ENCODE measurements around the gene SPTB. TPM values are rescaled to one million over a fixed set of nuclear protein-coding genes. Genes with fewer than 3 reads are reported as not detected.
"Not testable (repeated sequence)": the region's sequence is repeated elsewhere in the genome, so short reads cannot be mapped to it uniquely, and the experiment has no call there.

The SPTB gene
- total RNA-seq, 1 experiment from 2014 or later, result 0.43 TPM

DNA sequence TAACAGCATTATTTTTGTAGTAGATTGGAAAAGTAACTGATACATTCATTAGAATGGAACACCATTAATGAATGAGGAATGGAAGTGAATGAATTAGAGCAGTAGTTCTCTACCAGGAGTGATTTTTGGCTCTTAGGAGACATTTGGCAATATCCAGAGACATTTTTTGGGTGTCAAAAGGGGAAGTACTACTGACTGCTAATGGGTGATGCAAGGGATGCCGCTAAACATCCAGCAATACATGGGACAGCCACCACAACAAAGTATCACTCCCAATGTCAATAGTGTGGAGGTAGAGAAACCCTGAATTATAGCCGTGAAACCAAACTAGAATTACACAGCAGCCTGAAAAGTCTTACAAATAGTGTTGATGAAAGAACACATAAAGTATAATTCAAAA lies 36.1 kb upstream of the SPTB start:
- DNase-seq (ENCODE audit: low spot score), result no peak
- Histone ChIP-seq H3K9me3 (ENCODE audit: low read depth, low read length, poor library complexity, severe bottlenecking) (no peaks in the 10 kb centered on the region), H3K27ac (ENCODE audit: low read depth, low read length, poor library complexity, severe bottlenecking) (no peak overlapping the region), H3K4me3 (ENCODE audit: low read depth, low read length, poor library complexity, severe bottlenecking) (peak overlapping the region; percentile 92), H3K36me3 (ENCODE audit: insufficient read depth, low read length, poor library complexity, severe bottlenecking) (no peaks in the 10 kb centered on the region), H3K27me3 (replicated peaks; ENCODE audit: insufficient read depth, low read depth, low read length, poor library complexity) (no peaks in the 10 kb centered on the region), H3K4me1 (ENCODE audit: insufficient read depth, low read length, poor library complexity, severe bottlenecking) (peaks cover 21% of the 10 kb centered on the region)
- intact Hi-C loops (cut with micrococcal nuclease; ENCODE audit: unreplicated experiment), result no loop called here
- ChIA-PET CTCF (no interaction called here), POLR2A (ENCODE audit: low non-redundant PET) (no interaction called here)
- no TSS peak for BruUV-seq (replicated peaks)
- TF ChIP-seq EZH2 (IDR thresholded peaks at IDR 0.05; ENCODE audit: borderline replicate concordance, low read depth, low read length, poor library complexity, severe bottlenecking), result no peak
- TF ChIP-seq, protein P1, sequence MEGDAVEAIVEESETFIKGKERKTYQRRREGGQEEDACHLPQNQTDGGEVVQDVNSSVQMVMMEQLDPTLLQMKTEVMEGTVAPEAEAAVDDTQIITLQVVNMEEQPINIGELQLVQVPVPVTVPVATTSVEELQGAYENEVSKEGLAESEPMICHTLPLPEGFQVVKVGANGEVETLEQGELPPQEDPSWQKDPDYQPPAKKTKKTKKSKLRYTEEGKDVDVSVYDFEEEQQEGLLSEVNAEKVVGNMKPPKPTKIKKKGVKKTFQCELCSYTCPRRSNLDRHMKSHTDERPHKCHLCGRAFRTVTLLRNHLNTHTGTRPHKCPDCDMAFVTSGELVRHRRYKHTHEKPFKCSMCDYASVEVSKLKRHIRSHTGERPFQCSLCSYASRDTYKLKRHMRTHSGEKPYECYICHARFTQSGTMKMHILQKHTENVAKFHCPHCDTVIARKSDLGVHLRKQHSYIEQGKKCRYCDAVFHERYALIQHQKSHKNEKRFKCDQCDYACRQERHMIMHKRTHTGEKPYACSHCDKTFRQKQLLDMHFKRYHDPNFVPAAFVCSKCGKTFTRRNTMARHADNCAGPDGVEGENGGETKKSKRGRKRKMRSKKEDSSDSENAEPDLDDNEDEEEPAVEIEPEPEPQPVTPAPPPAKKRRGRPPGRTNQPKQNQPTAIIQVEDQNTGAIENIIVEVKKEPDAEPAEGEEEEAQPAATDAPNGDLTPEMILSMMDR (conservative IDR thresholded peaks at IDR 0.05; ENCODE audit: low read depth, low read length), result no peak

DNA sequence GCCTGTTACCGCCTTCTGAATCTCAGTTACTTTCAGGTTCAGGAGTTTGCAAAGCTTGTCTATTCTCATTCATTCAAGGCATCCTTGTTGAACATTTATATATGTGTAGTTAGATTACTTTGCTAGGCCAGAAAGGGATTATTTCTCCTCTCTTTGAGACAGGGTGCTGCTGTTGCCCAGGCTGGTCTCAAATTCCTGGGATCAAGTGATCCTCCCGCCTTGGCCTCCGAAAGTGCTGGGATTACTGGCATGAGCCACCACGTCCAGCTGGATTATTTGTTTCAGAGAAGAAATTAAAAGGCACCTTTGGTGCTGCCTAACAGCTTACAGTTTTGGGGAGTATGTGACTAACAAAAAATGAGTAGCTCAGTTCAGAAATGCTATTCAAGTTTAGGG lies 35.3 kb upstream of the SPTB start:
- Histone ChIP-seq H3K4me3 (ENCODE audit: low read depth, low read length, poor library complexity, severe bottlenecking) (peak overlapping the region; percentile 92), H3K36me3 (ENCODE audit: insufficient read depth, low read length, poor library complexity, severe bottlenecking) (no peaks in the 10 kb centered on the region), H3K9me3 (ENCODE audit: low read depth, low read length, poor library complexity, severe bottlenecking) (no peaks in the 10 kb centered on the region), H3K27me3 (replicated peaks; ENCODE audit: insufficient read depth, low read depth, low read length, poor library complexity) (no peaks in the 10 kb centered on the region), H3K27ac (ENCODE audit: low read depth, low read length, poor library complexity, severe bottlenecking) (peak overlapping the region; percentile 91), H3K4me1 (ENCODE audit: insufficient read depth, low read length, poor library complexity, severe bottlenecking) (peaks cover 21% of the 10 kb centered on the region)
- TF ChIP-seq EZH2 (IDR thresholded peaks at IDR 0.05; ENCODE audit: borderline replicate concordance, low read depth, low read length, poor library complexity, severe bottlenecking), result no peak
- TF ChIP-seq, protein P1 (conservative IDR thresholded peaks at IDR 0.05; ENCODE audit: low read depth, low read length), result no peak
- DNase-seq (ENCODE audit: low spot score), result no peak
- intact Hi-C loops (cut with micrococcal nuclease; ENCODE audit: unreplicated experiment), result no loop called here
- BruUV-seq (replicated peaks), result TSS peak; percentile 69
- POLR2A ChIA-PET (ENCODE audit: low non-redundant PET), result interaction anchor here (0.6 kb wide), 2 partner anchors 10 to 294 kb away, joined by 3 to 5 read pairs; no protein-coding TSS in a partner anchor
- CTCF ChIA-PET, result no interaction called here

DNA sequence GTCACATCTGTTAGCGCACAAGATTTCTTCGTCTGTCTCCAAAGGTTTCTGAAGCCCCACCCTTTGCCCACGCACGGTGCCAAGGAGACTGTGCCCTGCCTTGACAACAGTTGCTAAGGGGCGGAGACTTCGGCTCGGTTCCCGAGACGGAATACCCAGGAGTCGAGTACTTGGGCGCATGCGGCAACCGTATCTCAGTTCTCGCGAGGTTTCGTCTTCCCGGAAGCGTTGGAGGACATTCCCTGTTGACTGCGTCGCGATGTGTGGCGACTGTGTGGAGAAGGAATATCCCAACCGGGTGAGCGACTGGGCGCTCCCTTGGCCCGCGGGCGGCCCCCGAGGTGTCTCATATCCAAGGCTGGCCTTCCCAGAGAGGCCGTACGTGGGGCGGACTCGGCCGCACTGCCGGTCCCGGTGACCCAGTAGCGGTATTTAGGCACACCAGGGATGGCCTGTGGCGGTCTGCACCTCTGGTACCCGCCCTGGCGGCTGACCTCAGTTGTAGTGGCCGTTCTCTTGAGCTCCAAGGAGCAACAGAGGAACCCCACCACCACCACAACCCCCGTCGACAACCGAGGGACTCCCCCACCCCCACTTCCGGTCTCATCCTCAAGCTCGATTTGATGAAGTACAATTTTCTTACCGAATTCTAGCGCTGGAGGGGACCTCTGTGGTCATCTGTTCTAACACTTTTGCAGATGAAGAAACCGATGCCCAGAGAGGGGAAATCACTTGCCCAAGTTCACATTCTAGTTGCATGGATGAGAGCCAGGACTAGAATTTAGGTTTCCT lies 34.7 kb upstream of the SPTB start, which contains the start of gene CHURC1:
Gene CHURC1, plus strand, starts transcription at position 219 of the 792 bp plus-strand sequence. Its CDS starts 41 bp downstream, at position 260.
- Histone ChIP-seq H3K27me3 (replicated peaks; ENCODE audit: insufficient read depth, low read depth, low read length, poor library complexity) (no peaks in the 10 kb centered on the region), H3K4me1 (ENCODE audit: insufficient read depth, low read length, poor library complexity, severe bottlenecking) (peaks cover 16% of the 10 kb centered on the region), H3K36me3 (ENCODE audit: insufficient read depth, low read length, poor library complexity, severe bottlenecking) (no peaks in the 10 kb centered on the region), H3K4me3 (ENCODE audit: low read depth, low read length, poor library complexity, severe bottlenecking) (peak within 1 kb of the TSS; percentile 92), H3K9me3 (ENCODE audit: low read depth, low read length, poor library complexity, severe bottlenecking) (no peaks in the 10 kb centered on the region), H3K27ac (ENCODE audit: low read depth, low read length, poor library complexity, severe bottlenecking) (peak within 1 kb of the TSS; percentile 91)
- CTCF ChIA-PET, result no interaction called here
- TF ChIP-seq, protein P1 (conservative IDR thresholded peaks at IDR 0.05; ENCODE audit: low read depth, low read length), result no peak
- TF ChIP-seq EZH2 (IDR thresholded peaks at IDR 0.05; ENCODE audit: borderline replicate concordance, low read depth, low read length, poor library complexity, severe bottlenecking), result no peak
- BruUV-seq (replicated peaks), result no TSS peak
- intact Hi-C loops (cut with micrococcal nuclease; ENCODE audit: unreplicated experiment), result loop anchor here (5.0 kb wide), 1 partner anchor 73 kb away; the partner anchor contains the start of gene FNTB
- POLR2A ChIA-PET (ENCODE audit: low non-redundant PET), result interaction anchor here (0.6 kb wide), 2 partner anchors 10 to 293 kb away, joined by 3 to 5 read pairs; no protein-coding TSS in a partner anchor
- peak; percentile 100 for DNase-seq (ENCODE audit: low spot score)

DNA sequence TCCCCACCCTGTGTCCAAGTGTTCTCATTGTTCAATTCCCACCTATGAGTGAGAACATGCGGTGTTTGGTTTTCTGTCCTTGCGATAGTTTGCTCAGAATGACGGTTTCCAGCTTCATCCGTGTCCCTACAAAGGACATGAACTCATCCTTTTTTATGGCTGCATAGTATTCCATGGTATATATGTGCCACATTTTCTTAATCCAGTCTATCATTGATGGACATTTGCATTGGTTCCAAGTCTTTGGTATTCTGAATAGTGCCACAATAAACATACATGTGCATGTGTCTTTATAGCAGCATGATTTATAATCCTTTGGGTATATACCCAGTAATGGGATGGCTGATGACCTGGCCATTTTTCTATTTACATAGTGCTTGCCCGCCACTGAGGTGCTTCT lies 33.8 kb upstream of the SPTB start:
- H3K36me3 ChIP-seq (ENCODE audit: insufficient read depth, low read length, poor library complexity, severe bottlenecking); DNase-seq (ENCODE audit: low spot score); H3K27ac ChIP-seq (ENCODE audit: low read depth, low read length, poor library complexity, severe bottlenecking); H3K9me3 ChIP-seq (ENCODE audit: low read depth, low read length, poor library complexity, severe bottlenecking); CTCF ChIA-PET; H3K27me3 ChIP-seq (replicated peaks; ENCODE audit: insufficient read depth, low read depth, low read length, poor library complexity); BruUV-seq (replicated peaks); POLR2A ChIA-PET (ENCODE audit: low non-redundant PET): not testable (repeated sequence)
- H3K4me1 ChIP-seq (ENCODE audit: insufficient read depth, low read length, poor library complexity, severe bottlenecking), result peaks cover 13% of the 10 kb centered on the region
- H3K4me3 ChIP-seq (ENCODE audit: low read depth, low read length, poor library complexity, severe bottlenecking), result peak overlapping the region; percentile 92
- intact Hi-C loops (cut with micrococcal nuclease; ENCODE audit: unreplicated experiment), result loop anchor here (5.0 kb wide), 1 partner anchor 74 kb away; the partner anchor contains the start of gene FNTB
